ENCODE data around the gene HSPB3.

DNA sequence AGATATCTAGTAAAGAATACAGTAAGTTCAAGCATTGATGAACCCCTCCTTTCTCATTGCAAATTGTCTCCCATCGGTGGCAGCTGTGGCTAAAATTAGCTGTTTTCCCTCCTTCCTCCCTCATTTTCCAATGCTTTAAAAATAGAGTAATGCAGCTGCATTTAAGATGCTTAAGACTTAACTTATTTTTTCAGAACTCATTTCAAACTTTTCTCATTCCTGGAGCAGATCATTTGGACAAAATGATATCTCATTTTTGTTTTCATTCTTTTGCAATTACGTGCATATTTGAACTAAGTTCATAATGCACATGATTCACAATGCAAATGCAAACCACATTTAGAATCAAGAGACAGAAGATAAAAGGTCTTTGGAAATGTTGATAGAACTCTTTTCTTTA, 14.6 kb downstream of the HSPB3 start:
- no peak for TF ChIP-seq GATA2 (IDR thresholded peaks at IDR 0.05; ENCODE audit: low read depth, low read length)
- no peak for TF ChIP-seq GATA3 (IDR thresholded peaks at IDR 0.05; ENCODE audit: low read depth, low read length)
